ENCODE measurements around the gene EYA3. TPM values are rescaled to one million over a fixed set of nuclear protein-coding genes. Genes with fewer than 3 reads are reported as not detected.

Gene EYA3
- total and polyA plus RNA-seq, 2 of the 8 experiments (the other 6 are each of a cell fraction or from before 2014, with no cell fraction given): 15.0 to 33.9 TPM

DNA sequence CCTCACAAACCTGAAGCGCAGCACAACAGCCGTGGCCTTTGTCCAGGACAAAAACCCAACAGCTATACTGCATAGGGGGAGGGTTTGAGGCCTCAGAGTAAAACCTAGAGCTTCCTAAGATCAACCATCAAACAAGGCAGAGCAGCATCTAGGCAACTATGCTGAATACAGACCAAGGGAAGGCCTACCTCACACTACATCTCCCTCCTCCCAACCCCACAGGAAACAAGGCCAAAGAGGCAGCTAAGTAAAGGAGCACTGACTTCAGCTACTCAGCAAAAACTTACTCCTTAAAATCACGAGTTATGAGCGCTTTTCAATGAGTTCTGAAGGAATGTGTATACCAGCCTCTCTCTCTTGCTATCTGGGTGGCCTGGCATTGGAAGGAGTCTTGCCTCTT, 116.3 kb downstream of the EYA3 start:
- Histone ChIP-seq H3K4me2 (ENCODE audit: insufficient read depth in 1 of 2, low read depth in 2 of 2, low read length in 2 of 2) (no peak overlapping the region), H2BK12ac (ENCODE audit: low read depth, low read length) (no peak overlapping the region), H2BK120ac (replicated peaks; ENCODE audit: low read depth, low read length) (no peak overlapping the region), H3K9me3 (ENCODE audit: insufficient read depth in 2 of 2, low read depth in 1 of 2, low read length in 1 of 2) (no peaks in the 10 kb centered on the region), H3K18ac (ENCODE audit: extremely low read depth, low read length) (no peak overlapping the region), H3K4ac (replicated peaks; ENCODE audit: insufficient read length, low read depth, low read length) (no peak overlapping the region), H3K14ac (ENCODE audit: insufficient read length) (no peak overlapping the region), H3K23me2 (ENCODE audit: low read depth, low read length) (no peaks in the 10 kb centered on the region), H2BK20ac (ENCODE audit: low read length) (no peak overlapping the region), H3K23ac (ENCODE audit: insufficient read length) (no peak overlapping the region), H4K20me1 (replicated peaks in 1 of 2; ENCODE audit: control insufficient read depth in 1 of 2, insufficient read depth in 2 of 2, low read length in 2 of 2) (no peaks in the 10 kb centered on the region), H3K27ac (ENCODE audit: low read depth, low read length) (no peak overlapping the region), H3K79me2 (ENCODE audit: control insufficient read depth in 1 of 2, insufficient read depth in 2 of 2, low read length in 2 of 2) (no peaks in the 10 kb centered on the region), H3K4me1 (replicated peaks in 1 of 4; ENCODE audit: control insufficient read depth in 3 of 4, insufficient read depth in 4 of 4, low read length in 3 of 4) (no peaks in the 10 kb centered on the region), H4K91ac (replicated peaks; ENCODE audit: insufficient read length, low read length) (no peak overlapping the region), H3K36me3 (ENCODE audit: control insufficient read depth in 2 of 4, insufficient read depth in 4 of 4, low read length in 3 of 4) (peaks cover 0 to 19% (median 4%) of the 10 kb centered on the region in 4 experiments; a peak in 4 of 8 replicates), H3K56ac (replicated peaks; ENCODE audit: insufficient read length, low read depth, low read length) (no peak overlapping the region), H2AFZ (ENCODE audit: low read length) (no peak overlapping the region), H2AK5ac (ENCODE audit: low read depth, low read length) (no peak overlapping the region), H4K5ac (ENCODE audit: insufficient read length, low read depth, low read length) (no peak overlapping the region), H4K8ac (ENCODE audit: extremely low read depth, insufficient read depth, low read length) (no peak overlapping the region), H3K9ac (replicated peaks in 1 of 4; ENCODE audit: extremely low read depth in 1 of 4, low read depth in 3 of 4, low read length in 3 of 4) (no peak overlapping the region), H2BK5ac (ENCODE audit: low read depth, low read length) (no peak overlapping the region), H3K4me3 (ENCODE audit: extremely low read depth in 1 of 4, insufficient read depth in 2 of 4, low read depth in 3 of 4, low read length in 4 of 4) (no peak overlapping the region), H3K27me3 (replicated peaks in 1 of 4; ENCODE audit: control insufficient read depth in 3 of 4, extremely low read depth in 1 of 4, insufficient read depth in 3 of 4, low read length in 3 of 4) (no peaks in the 10 kb centered on the region), H3K79me1 (ENCODE audit: low read depth, low read length) (no peaks in the 10 kb centered on the region), H2BK15ac (ENCODE audit: low read length) (no peak overlapping the region)
- CTCF ChIA-PET (ENCODE audit: partially characterized antibody): interaction anchor here (1.3 to 2.9 kb wide), 7 partner anchors 8 to 119 kb away, joined by 3 to 17 read pairs (median 5); partner anchors contain the start of gene XKR8
- WGBS, 2 experiments (ENCODE audit: extremely low coverage in 1 of 2, insufficient coverage in 1 of 2, insufficient read length in 1 of 2, insufficient replicate concordance in 2 of 2, low coverage in 1 of 2, low lambda C conversion rate in 2 of 2, missing lambda C conversion rate in 1 of 2): 77% methylated on average over 4 of the region's 4 CpGs; no CpG with 5 or more reads in 1 of the 2 experiments
- FAIRE-seq (no peak), DNase-seq (ENCODE audit: low read depth in 1 of 2, low spot score in 2 of 2) (no peak)
- POLR2A ChIA-PET (ENCODE audit: partially characterized antibody): interaction anchor here (0.5 to 1.6 kb wide), 5 partner anchors 9 to 965 kb away, joined by 3 to 4 read pairs (median 3); partner anchors contain the start of gene PPP1R8
- no peak for TF ChIP-seq CHD2 (IDR thresholded peaks at IDR 0.05; ENCODE audit: low read length)
- TF ChIP-seq RXRA (IDR thresholded peaks at IDR 0.05; ENCODE audit: insufficient read depth, low read depth, low read length): no peak
- no peak for TF ChIP-seq POLR2AphosphoS5 (IDR thresholded peaks at IDR 0.05; ENCODE audit: low read depth, low read length)
- TF ChIP-seq, protein P1, sequence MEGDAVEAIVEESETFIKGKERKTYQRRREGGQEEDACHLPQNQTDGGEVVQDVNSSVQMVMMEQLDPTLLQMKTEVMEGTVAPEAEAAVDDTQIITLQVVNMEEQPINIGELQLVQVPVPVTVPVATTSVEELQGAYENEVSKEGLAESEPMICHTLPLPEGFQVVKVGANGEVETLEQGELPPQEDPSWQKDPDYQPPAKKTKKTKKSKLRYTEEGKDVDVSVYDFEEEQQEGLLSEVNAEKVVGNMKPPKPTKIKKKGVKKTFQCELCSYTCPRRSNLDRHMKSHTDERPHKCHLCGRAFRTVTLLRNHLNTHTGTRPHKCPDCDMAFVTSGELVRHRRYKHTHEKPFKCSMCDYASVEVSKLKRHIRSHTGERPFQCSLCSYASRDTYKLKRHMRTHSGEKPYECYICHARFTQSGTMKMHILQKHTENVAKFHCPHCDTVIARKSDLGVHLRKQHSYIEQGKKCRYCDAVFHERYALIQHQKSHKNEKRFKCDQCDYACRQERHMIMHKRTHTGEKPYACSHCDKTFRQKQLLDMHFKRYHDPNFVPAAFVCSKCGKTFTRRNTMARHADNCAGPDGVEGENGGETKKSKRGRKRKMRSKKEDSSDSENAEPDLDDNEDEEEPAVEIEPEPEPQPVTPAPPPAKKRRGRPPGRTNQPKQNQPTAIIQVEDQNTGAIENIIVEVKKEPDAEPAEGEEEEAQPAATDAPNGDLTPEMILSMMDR (IDR thresholded peaks at IDR 0.05; ENCODE audit: control extremely low read depth in 1 of 3, insufficient read depth in 1 of 3, low read depth in 1 of 3, low read length in 3 of 3): no peak
- TF ChIP-seq NRF1 (IDR thresholded peaks at IDR 0.05; ENCODE audit: low read depth, low read length): no peak
- TF ChIP-seq CEBPB (IDR thresholded peaks at IDR 0.05; ENCODE audit: low read depth, low read length): no peak
- TF ChIP-seq KDM1A (IDR thresholded peaks at IDR 0.05; ENCODE audit: borderline replicate concordance, low read length): no peak
- TF ChIP-seq YY1 (IDR thresholded peaks at IDR 0.05; ENCODE audit: low read depth, low read length): no peak
- TF ChIP-seq, protein P2, sequence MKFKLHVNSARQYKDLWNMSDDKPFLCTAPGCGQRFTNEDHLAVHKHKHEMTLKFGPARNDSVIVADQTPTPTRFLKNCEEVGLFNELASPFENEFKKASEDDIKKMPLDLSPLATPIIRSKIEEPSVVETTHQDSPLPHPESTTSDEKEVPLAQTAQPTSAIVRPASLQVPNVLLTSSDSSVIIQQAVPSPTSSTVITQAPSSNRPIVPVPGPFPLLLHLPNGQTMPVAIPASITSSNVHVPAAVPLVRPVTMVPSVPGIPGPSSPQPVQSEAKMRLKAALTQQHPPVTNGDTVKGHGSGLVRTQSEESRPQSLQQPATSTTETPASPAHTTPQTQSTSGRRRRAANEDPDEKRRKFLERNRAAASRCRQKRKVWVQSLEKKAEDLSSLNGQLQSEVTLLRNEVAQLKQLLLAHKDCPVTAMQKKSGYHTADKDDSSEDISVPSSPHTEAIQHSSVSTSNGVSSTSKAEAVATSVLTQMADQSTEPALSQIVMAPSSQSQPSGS (IDR thresholded peaks at IDR 0.05; ENCODE audit: low read length): no peak
- TF ChIP-seq GTF2F1 (IDR thresholded peaks at IDR 0.05; ENCODE audit: borderline replicate concordance, low read depth, low read length): no peak
- TF ChIP-seq SP1 (IDR thresholded peaks at IDR 0.05; ENCODE audit: low read depth, low read length): no peak

Measured in H1 (cell line).